ENCODE measurements around the gene FAAP20.

GRCh38 chr1:2166695-2167094 lies 27.9 kb downstream of the FAAP20 start:
- TF ChIP-seq POLR2A (IDR thresholded peaks at IDR 0.05) (no peak), CTCF (IDR thresholded peaks at IDR 0.05) (no peak)
